T-helper 9 cell (primary cell): ENCODE results near the gene STS.

ENCODE experiments used
- DNase-seq: peaks from one replicate; pipeline ENCODE4 v3.0.0-alpha.2; 2020

STS gene

DNA sequence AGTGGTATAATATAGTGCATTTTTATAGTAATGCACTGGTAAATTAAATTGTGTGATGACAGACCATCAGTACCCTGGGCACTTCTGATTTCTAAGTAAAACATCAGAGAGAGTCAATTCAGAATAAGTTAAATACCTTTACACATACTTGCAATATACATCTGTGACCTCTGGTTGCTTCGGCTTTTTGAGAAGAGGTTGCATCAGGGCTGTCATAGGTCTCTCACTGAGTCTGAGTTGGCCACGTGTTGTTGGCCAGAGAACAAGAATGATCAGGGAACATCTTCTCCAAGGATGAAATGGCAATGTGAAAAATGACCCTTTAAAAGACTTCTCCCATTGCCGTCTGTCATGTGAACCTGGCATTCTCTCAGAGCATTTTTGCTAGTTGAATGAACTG, 37.3 kb downstream of the STS start:
- no peak for DNase-seq

DNA sequence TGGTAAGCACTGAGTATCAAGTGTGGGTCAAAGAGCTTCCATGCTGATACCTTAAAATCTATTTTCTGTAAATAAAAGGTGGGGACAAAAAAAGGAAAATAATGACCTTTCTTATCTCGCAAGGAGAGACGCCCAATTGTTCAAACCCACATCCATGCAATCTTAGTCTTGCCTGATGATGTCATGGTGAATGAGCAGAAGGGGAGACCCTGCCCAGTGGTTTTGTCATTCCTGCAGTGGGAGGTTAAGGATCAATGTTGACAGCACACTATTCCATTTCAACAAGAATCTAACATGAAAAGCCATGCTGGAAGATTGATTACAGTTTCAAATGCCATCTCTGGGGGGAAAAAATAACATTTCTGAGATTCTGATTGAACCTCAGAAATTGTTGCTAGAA, 41.2 kb downstream of the STS start:
- no peak for DNase-seq

DNA sequence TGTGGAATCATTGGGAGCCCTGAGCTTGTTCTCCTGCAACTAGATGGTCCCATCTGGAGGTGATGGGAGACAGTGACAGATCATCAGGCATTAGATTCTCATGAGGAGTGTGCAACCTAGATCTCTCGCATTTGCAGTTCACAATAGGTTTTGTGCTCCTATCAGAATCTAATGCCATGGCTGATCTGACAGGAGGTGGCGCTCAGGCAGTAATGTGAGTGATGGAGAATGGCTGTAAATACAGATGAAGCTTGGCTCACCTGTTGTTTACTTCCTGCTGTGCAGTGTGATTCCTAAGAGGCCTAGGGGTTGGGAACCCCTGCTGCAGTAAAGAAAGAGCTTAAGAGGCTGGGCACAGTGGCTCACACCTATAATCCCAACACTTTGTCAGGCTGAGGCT, 42.6 kb downstream of the STS start:
- DNase-seq = no peak

DNA sequence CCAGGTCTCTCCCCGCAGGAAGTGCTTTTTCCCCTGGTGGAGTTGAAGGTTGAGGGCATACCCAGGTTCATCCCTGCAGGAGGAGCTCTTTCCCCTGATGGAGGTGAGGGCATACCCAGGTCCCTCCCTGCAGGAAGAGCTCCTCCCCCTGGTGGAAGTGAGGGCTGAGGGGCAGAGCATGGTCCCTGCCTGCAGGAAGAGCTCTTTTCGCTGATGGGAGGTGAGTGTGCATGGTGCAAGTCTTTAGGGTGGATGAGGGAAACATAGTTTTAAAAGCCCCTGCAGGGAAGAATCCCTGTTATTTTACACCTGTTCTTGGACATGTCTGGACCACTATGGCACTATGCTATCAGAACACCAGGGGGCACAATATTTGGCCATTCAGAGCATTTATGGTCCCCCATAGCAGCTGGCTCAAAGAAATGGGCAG, 44.2 kb downstream of the STS start:
- DNase-seq = no peak

DNA sequence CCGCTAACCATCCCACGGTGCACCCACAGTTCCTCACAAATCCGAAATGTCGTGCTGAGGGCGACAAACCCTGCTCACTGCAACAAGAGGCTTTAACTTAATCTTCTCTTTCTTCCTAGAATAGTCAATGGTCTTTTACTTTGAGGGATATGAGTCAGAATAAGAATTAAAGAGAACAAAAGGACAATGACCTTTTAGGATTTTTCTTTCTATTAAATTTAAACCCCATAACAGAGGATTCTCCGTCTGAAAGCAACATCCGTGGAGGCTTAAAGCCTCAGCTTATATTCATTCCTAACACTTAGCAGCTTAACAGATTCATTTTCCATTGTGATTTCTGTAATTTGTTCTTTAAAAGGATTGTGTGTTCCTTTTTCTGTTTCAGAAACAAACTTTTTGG, 45.4 kb downstream of the STS start:
- DNase-seq = no peak

DNA sequence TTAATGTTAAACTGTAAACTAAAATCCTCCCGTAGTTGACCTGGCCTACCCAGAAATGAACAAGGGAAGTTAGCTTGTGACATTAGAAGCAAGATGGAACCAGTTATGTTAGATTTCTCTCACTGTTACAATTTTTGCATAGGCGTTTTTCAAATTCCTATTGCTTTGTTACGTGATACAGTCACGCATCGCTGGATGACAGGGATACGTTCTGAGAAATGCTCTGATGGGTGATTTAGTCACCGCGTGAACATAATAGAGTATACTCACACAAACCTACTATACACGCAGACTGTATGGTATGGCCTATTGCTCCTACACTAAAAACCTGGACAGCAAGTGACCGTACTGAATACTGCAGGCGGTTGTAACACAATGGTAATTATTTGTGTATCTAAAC, 47.1 kb downstream of the STS start:
- no peak for DNase-seq
